Mononuclear cell (primary cell): ENCODE results near the gene BRSK1. TPM values are rescaled to one million over a fixed set of nuclear protein-coding genes. Genes with fewer than 3 reads are reported as not detected.

ENCODE experiments used
- H3K27me3 ChIP-seq: 2 replicates; pipeline ENCODE4 v1.6.0; 2011; ENCODE audit warnings: low read length, control low read depth; ENCODE audit not compliant: insufficient read depth
- H3K4me1 ChIP-seq: 2 replicates; pipeline ENCODE4 v1.5.1; 2011; ENCODE audit warnings: mild to moderate bottlenecking, low read length, control low read depth; ENCODE audit not compliant: insufficient read depth
- H3K4me3 ChIP-seq: 2 replicates; pipeline ENCODE4 v1.5.1; 2011; ENCODE audit warnings: mild to moderate bottlenecking, low read length, moderate library complexity
- H3K9me3 ChIP-seq: 2 replicates; pipeline ENCODE4 v1.5.1; 2011; ENCODE audit warnings: low read depth, mild to moderate bottlenecking, control low read depth, low read length
- total RNA-seq: library from RNA; depleted of rRNA; stranded (reverse); fragments of >200 nt; gene quantifications from one replicate; pipeline ENCODE4 v1.2.3, GENCODE V29; 2012

The BRSK1 gene
- total RNA-seq, 1 donor: 0.52 TPM

GRCh38 chr19:55276720-55277430 lies 6.9 kb upstream of the BRSK1 start:
- Histone ChIP-seq H3K4me1 (peaks cover 44% of the 10 kb centered on the region), H3K9me3 (no peaks in the 10 kb centered on the region), H3K27me3 (no peaks in the 10 kb centered on the region), H3K4me3 (no peak overlapping the region)

DNA sequence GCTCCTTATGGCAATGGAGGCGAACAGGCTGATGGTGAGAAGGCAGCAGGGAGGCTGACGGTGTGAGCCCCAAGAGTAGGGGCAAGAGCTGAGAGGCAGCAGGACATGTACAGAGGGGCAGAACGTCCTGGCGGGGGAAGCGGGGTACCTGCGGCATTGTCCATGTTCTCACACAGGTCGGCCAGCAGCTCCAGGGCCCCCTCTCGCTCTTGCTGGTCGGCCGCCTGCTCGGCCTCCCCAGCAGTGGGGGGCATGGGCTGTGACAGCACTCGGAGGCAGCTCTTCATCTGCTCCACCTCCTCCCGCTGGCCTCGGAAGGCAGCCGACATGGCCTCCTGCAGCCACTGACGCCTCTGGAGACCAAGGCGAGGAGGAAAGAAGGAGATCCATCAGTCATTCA lies 6.3 kb upstream of the BRSK1 start:
- no peaks in the 10 kb centered on the region for H3K27me3 ChIP-seq
- H3K4me3 ChIP-seq: no peak overlapping the region
- H3K4me1 ChIP-seq: peaks cover 44% of the 10 kb centered on the region
- no peaks in the 10 kb centered on the region for H3K9me3 ChIP-seq

DNA sequence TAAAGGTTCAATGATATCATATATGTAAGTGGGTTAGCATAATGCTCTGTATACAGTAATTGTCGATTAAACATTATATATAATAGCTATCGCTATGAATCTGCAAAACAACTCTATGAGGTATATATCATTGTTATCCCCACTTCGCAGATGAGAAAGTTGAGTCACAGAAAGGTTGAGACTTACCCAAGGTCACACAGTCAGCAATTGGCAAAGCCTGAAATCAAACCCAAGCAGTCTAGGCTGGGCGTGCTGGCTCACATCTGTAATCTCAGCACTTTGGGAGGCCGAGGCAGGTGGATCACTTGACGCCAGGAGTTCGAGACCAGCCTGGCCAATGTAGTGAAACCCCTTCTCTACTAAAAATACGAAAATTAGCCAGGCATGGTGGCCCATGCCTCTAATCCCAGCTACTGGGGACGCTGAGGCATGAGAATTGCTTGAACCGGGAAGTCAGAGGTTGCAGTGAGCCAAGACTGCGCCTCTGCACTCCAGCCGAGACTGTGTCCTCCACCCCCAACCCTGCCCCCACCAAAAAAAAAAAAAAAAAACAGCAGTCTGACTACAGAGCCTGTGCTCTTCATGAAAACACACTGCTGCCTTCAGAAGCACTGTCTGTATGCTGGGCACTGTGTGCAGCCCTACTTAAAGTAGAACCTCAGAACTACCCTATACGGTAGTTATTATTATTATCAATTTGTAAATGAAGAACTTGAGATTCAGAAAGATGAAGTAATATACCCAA lies 5.2 kb upstream of the BRSK1 start:
- no peaks in the 10 kb centered on the region for H3K9me3 ChIP-seq
- H3K4me3 ChIP-seq: no peak overlapping the region
- peaks cover 48% of the 10 kb centered on the region for H3K4me1 ChIP-seq
- no peaks in the 10 kb centered on the region for H3K27me3 ChIP-seq

- Histone ChIP-seq H3K9me3 (no peaks in the 10 kb centered on the region), H3K27me3 (no peaks in the 10 kb centered on the region), H3K4me1 (peaks cover 48% of the 10 kb centered on the region), H3K4me3 (peak overlapping the region; percentile 71)
These were observed 4.5 kb upstream of the BRSK1 start for GRCh38 chr19:55279340-55279739.

DNA sequence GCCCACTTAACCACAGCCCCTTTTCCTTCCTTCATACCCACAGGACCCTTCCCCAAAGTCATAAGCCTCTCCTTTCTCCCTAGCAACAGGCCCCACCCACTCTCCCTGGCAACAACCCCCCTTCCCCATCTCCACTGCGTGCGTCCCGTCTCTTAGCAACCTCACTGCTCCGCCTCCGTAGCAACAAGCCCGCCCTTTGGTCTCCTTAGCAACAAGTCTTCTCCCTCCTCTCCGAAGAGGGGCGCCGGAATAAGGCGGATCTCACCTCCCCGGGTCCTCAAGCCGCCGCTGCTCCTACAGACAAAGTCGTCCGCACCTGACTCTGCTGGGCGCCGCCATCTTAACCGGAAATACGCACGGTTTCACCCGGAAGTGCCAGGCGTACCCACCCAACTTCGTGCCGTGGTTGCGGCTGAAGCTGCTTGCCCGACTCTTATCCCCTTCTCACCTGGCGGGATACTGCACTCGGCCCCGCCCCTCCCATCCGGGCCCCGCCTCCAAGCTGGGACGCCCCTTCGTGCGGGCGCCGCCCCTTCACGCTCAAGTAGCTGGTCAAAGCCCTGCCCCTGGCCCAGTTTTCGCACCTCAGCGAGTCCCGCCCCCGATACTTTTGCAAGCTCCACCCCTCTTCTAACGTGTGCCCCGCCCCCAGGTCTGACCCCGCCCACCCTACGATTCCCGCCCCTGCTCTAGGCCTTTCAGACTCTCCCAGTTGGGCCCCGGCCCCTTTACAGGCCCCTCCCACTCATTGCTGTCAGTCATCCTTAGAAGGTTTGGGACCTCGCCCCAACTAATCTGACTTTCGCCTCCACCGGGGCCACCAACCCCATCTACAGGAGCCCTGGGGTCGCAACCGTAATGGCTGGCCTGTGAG lies 3.8 kb upstream of the BRSK1 start, which contains the start of gene HSPBP1:
Gene HSPBP1, minus strand, starts transcription at position 341 of the 874 bp plus-strand sequence. CDS start 502 bp downstream, outside the sequence.
- Histone ChIP-seq H3K27me3 (no peaks in the 10 kb centered on the region), H3K4me3 (peak within 1 kb of the TSS; percentile 71), H3K9me3 (no peaks in the 10 kb centered on the region), H3K4me1 (peaks cover 48% of the 10 kb centered on the region)

GRCh38 chr19:55284405-55285058 lies 735 bp downstream of the BRSK1 start:
- Histone ChIP-seq H3K4me3 (no peak overlapping the region), H3K4me1 (peaks cover 17% of the 10 kb centered on the region), H3K9me3 (no peaks in the 10 kb centered on the region)

GRCh38 chr19:55285229-55285890 lies 1.6 kb downstream of the BRSK1 start:
- Histone ChIP-seq H3K4me3 (no peak overlapping the region), H3K4me1 (peaks cover 14% of the 10 kb centered on the region), H3K27me3 (no peaks in the 10 kb centered on the region), H3K9me3 (no peaks in the 10 kb centered on the region)

More at GRCh38 chr19:55284405-55285058, 735 bp downstream of the BRSK1 start:
- no peaks in the 10 kb centered on the region for H3K27me3 ChIP-seq

GRCh38 chr19:55287361-55288079 lies 3.7 kb downstream of the BRSK1 start:
- H3K9me3 ChIP-seq: no peaks in the 10 kb centered on the region
- peaks cover 4% of the 10 kb centered on the region for H3K4me1 ChIP-seq
- H3K27me3 ChIP-seq: no peaks in the 10 kb centered on the region
- H3K4me3 ChIP-seq: no peak overlapping the region

DNA sequence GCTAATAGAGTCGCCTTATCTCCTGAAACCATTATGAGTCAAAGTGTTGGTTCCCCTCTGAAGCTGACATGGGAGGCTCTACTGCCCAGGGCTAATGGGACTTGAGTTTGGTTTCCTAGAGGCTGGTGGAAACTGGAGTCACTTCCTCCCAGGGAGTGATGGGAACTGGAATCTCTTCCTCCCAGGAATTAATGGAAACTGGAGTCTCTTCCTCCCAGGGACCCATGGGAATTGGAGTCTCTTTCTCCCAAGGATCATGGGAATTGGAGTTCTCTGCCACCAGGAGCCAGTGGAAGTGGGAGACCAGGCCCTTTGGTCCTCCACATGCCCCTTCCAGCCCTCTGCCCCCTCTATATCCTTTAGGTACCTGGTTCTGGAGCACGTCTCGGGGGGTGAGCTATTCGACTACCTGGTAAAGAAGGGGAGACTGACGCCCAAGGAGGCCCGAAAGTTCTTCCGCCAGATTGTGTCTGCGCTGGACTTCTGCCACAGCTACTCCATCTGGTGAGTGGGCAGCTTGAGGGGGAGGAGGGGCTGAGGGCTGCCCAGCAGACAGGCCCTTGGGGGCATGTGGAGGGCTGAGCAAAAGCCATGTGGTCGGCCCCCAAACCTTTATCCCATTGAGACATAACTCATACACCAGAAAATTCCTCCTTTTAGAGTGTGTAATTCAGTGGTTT lies 5.5 kb downstream of the BRSK1 start:
- Histone ChIP-seq H3K4me3 (no peak overlapping the region), H3K27me3 (no peaks in the 10 kb centered on the region), H3K4me1 (no peaks in the 10 kb centered on the region), H3K9me3 (no peaks in the 10 kb centered on the region)

- H3K9me3 ChIP-seq: no peaks in the 10 kb centered on the region
- no peak overlapping the region for H3K4me3 ChIP-seq
- peaks cover 10% of the 10 kb centered on the region for H3K4me1 ChIP-seq
- H3K27me3 ChIP-seq: no peaks in the 10 kb centered on the region
These were observed 13.5 kb downstream of the BRSK1 start for GRCh38 chr19:55297267-55297666.

DNA sequence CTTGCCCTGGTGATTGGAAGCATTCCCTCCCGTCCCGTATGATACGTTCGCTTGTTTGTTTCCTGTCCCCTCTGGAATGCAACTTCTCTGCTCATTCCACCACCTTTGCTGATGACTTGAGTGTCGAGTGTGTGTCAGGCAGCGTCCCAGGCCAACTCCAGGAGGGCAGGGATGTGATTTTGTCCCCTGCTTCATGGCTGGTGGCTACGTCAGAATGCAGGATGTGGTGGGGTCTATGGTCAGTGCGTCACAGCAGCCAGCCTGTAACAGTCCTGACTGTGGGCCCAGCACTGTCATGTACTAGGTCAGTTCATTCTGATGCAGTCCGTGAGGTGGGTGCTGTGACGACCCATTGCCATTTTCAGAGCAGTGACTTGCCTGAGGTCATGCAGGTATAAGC lies 16.2 kb downstream of the BRSK1 start:
- H3K4me1 ChIP-seq: peaks cover 13% of the 10 kb centered on the region
- H3K4me3 ChIP-seq: no peak overlapping the region
- no peaks in the 10 kb centered on the region for H3K27me3 ChIP-seq
- H3K9me3 ChIP-seq: no peaks in the 10 kb centered on the region

- Histone ChIP-seq H3K27me3 (no peaks in the 10 kb centered on the region), H3K4me1 (peaks cover 13% of the 10 kb centered on the region), H3K9me3 (no peaks in the 10 kb centered on the region), H3K4me3 (no peak overlapping the region)
These were observed 17.2 kb downstream of the BRSK1 start for GRCh38 chr19:55300886-55301458.
